ENCODE data around the gene RNF224. TPM values are rescaled to one million over a fixed set of nuclear protein-coding genes. Genes with fewer than 3 reads are reported as not detected.

The RNF224 gene
- total and polyA plus RNA-seq, 2 of the 13 experiments (the other 11 are each of a cell fraction or from before 2014, with no cell fraction given), result 0.09 TPM; not detected in 1

- TF ChIP-seq ZNF720 (CRISPR knock-in tag; IDR thresholded peaks at IDR 0.05) (no peak), YEATS2 (CRISPR knock-in tag; IDR thresholded peaks at IDR 0.05; ENCODE audit: borderline replicate concordance) (no peak), TFAP4 (IDR thresholded peaks at IDR 0.05; ENCODE audit: borderline replicate concordance, low read depth) (no peak), ATF7-NPFF (CRISPR knock-in tag; IDR thresholded peaks at IDR 0.05; ENCODE audit: low read depth) (peak; percentile 46; the same call in 1 of the 2 replicates), HNF4A (CRISPR knock-in tag; IDR thresholded peaks at IDR 0.05) (peak; percentile 38; the same call in 1 of the 2 replicates), ZNF17 (CRISPR knock-in tag; IDR thresholded peaks at IDR 0.05) (no peak), SSRP1 (CRISPR knock-in tag; IDR thresholded peaks at IDR 0.05) (no peak), ZBTB2 (CRISPR knock-in tag; IDR thresholded peaks at IDR 0.05; ENCODE audit: low read depth) (no peak), MXI1 (IDR thresholded peaks at IDR 0.05; ENCODE audit: borderline replicate concordance, low read depth, low read length) (peak; percentile 1; the same call in 1 of the 3 replicates), HOXA3 (CRISPR knock-in tag; IDR thresholded peaks at IDR 0.05) (peak; percentile 66; the same call in 1 of the 2 replicates), CBX2 (IDR thresholded peaks at IDR 0.05; ENCODE audit: low read depth, low read length) (no peak), CBX2 (CRISPR knock-in tag; IDR thresholded peaks at IDR 0.05; ENCODE audit: low read depth) (no peak), NCOA2 (CRISPR knock-in tag; IDR thresholded peaks at IDR 0.05) (no peak), GZF1 (CRISPR knock-in tag; IDR thresholded peaks at IDR 0.05) (no peak), TP53 (CRISPR knock-in tag; conservative IDR thresholded peaks at IDR 0.05) (no peak), ZNF660 (CRISPR knock-in tag; IDR thresholded peaks at IDR 0.05; ENCODE audit: borderline replicate concordance, low read depth) (no peak), MZF1 (CRISPR knock-in tag; IDR thresholded peaks at IDR 0.05; ENCODE audit: borderline replicate concordance) (no peak), HINFP (CRISPR knock-in tag; IDR thresholded peaks at IDR 0.05; ENCODE audit: low read depth) (no peak), NKX3-1 (CRISPR knock-in tag; IDR thresholded peaks at IDR 0.05) (peak; percentile 42; the same call in 1 of the 2 replicates), MED13 (CRISPR knock-in tag; IDR thresholded peaks at IDR 0.05) (no peak), PCBP1 (IDR thresholded peaks at IDR 0.05; ENCODE audit: borderline replicate concordance, low read depth, low read length) (no peak), MYC (CRISPR knock-in tag; IDR thresholded peaks at IDR 0.05; ENCODE audit: borderline replicate concordance) (peak; percentile 73), FOXO1 (CRISPR knock-in tag; IDR thresholded peaks at IDR 0.05) (no peak)
- TF ChIP-seq, protein P1, sequence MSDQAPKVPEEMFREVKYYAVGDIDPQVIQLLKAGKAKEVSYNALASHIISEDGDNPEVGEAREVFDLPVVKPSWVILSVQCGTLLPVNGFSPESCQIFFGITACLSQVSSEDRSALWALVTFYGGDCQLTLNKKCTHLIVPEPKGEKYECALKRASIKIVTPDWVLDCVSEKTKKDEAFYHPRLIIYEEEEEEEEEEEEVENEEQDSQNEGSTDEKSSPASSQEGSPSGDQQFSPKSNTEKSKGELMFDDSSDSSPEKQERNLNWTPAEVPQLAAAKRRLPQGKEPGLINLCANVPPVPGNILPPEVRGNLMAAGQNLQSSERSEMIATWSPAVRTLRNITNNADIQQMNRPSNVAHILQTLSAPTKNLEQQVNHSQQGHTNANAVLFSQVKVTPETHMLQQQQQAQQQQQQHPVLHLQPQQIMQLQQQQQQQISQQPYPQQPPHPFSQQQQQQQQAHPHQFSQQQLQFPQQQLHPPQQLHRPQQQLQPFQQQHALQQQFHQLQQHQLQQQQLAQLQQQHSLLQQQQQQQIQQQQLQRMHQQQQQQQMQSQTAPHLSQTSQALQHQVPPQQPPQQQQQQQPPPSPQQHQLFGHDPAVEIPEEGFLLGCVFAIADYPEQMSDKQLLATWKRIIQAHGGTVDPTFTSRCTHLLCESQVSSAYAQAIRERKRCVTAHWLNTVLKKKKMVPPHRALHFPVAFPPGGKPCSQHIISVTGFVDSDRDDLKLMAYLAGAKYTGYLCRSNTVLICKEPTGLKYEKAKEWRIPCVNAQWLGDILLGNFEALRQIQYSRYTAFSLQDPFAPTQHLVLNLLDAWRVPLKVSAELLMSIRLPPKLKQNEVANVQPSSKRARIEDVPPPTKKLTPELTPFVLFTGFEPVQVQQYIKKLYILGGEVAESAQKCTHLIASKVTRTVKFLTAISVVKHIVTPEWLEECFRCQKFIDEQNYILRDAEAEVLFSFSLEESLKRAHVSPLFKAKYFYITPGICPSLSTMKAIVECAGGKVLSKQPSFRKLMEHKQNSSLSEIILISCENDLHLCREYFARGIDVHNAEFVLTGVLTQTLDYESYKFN (CRISPR knock-in tag; conservative IDR thresholded peaks at IDR 0.05), result peak; percentile 28; the same call in 1 of the 2 replicates
These were observed 8.3 kb downstream of the RNF224 start (continued) for GRCh38 chr9:137235424-137236237.
